ENCODE data around the gene MED8. TPM values are rescaled to one million over a fixed set of nuclear protein-coding genes. Genes with fewer than 3 reads are reported as not detected.
A peak's percentile ranks its signal among the peaks of the same experiment; 100 is the strongest.

MED8 gene
- total and polyA plus RNA-seq, 2 of the 13 experiments (the other 11 are each of a cell fraction or from before 2014, with no cell fraction given): 16.9 to 77.4 TPM

GRCh38 chr1:43389326-43390313, at the start of gene MED8, which contains the start of gene SZT2 (continued):
- no peak for TF ChIP-seq LCORL (IDR thresholded peaks at IDR 0.05)
- peak; percentile 78; the same call in 1 of the 2 replicates for TF ChIP-seq LCORL (CRISPR knock-in tag; IDR thresholded peaks at IDR 0.05)
- TF ChIP-seq ZNF264 (CRISPR knock-in tag; IDR thresholded peaks at IDR 0.05): 0 out of 2 replicates have a peak, but pooled peaks have one; percentile 5
- 0 out of 2 replicates have a peak, but pooled peaks have one; percentile 26 for TF ChIP-seq KDM6A (CRISPR knock-in tag; IDR thresholded peaks at IDR 0.05; ENCODE audit: low read depth)
- TF ChIP-seq HOXA5 (CRISPR knock-in tag; IDR thresholded peaks at IDR 0.05): peak; percentile 43; the same call in 1 of the 2 replicates
- no peak; the same call in 1 of the 2 replicates for TF ChIP-seq RFXAP (CRISPR knock-in tag; IDR thresholded peaks at IDR 0.05; ENCODE audit: borderline replicate concordance)
- TF ChIP-seq MTA1 (CRISPR knock-in tag; IDR thresholded peaks at IDR 0.05; ENCODE audit: borderline replicate concordance): no peak
- TF ChIP-seq MBNL3 (CRISPR knock-in tag; conservative IDR thresholded peaks at IDR 0.05): no peak
- peak; percentile 90 for TF ChIP-seq REPIN1 (CRISPR knock-in tag; IDR thresholded peaks at IDR 0.05; ENCODE audit: borderline replicate concordance, low read depth)
- TF ChIP-seq ZSCAN31 (CRISPR knock-in tag; IDR thresholded peaks at IDR 0.05; ENCODE audit: low read depth): 0 out of 2 replicates have a peak, but pooled peaks have one; percentile 33
- TF ChIP-seq ZNF138 (CRISPR knock-in tag; IDR thresholded peaks at IDR 0.05; ENCODE audit: low read depth): no peak
- no peak for TF ChIP-seq ZFAT (CRISPR knock-in tag; conservative IDR thresholded peaks at IDR 0.05)
- TF ChIP-seq CREB1 (IDR thresholded peaks at IDR 0.05): peak; percentile 80
- peak; percentile 95 for TF ChIP-seq CREB1 (CRISPR knock-in tag; IDR thresholded peaks at IDR 0.05)
- no peak for TF ChIP-seq PCBP2 (optimal IDR thresholded peaks at IDR 0.05; ENCODE audit: low read depth, low read length, poor library complexity, severe bottlenecking)
- no peak for TF ChIP-seq MATR3 (CRISPR knock-in tag; IDR thresholded peaks at IDR 0.05)
- no peak for TF ChIP-seq FOXO4 (CRISPR knock-in tag; conservative IDR thresholded peaks at IDR 0.05)
- TF ChIP-seq ZNF800 (CRISPR knock-in tag; IDR thresholded peaks at IDR 0.05): 0 out of 2 replicates have a peak, but pooled peaks have one; percentile 11
- TF ChIP-seq ZNF280B (CRISPR knock-in tag; IDR thresholded peaks at IDR 0.05; ENCODE audit: borderline replicate concordance): peak; percentile 30; the same call in 1 of the 2 replicates
- TF ChIP-seq FOXP1 (IDR thresholded peaks at IDR 0.05): no peak
- no peak for TF ChIP-seq FOXP1 (CRISPR knock-in tag; IDR thresholded peaks at IDR 0.05)
- no peak for TF ChIP-seq TCF7 (IDR thresholded peaks at IDR 0.05; ENCODE audit: low read depth)
- peak; percentile 40; the same call in 1 of the 2 replicates for TF ChIP-seq ZNF543 (CRISPR knock-in tag; IDR thresholded peaks at IDR 0.05)
- no peak for TF ChIP-seq ZKSCAN8 (CRISPR knock-in tag; IDR thresholded peaks at IDR 0.05; ENCODE audit: borderline replicate concordance)
- no peak for TF ChIP-seq ONECUT2 (CRISPR knock-in tag; IDR thresholded peaks at IDR 0.05)

Measured in HepG2 (cell line).